ENCODE results near the gene TRPV2. TPM values are rescaled to one million over a fixed set of nuclear protein-coding genes. Genes with fewer than 3 reads are reported as not detected.

The TRPV2 gene
- total and polyA plus RNA-seq, 7 donors, result 3.7 to 14.0 (median 9.3) TPM

- peaks cover 0 to 5% (median 2%) of the 10 kb centered on the region in 4 donors for H3K4me1 ChIP-seq
- H3K27me3 ChIP-seq, result no peaks in the 10 kb centered on the region
- H3K27ac ChIP-seq, result no peak overlapping the region
- 72 to 92% methylated on average over 5 of the region's 5 CpGs for WGBS, 2 donors
- TF ChIP-seq EP300 (IDR thresholded peaks at IDR 0.05), result no peak
- no peak for TF ChIP-seq POLR2A (IDR thresholded peaks at IDR 0.05)
- no peak for TF ChIP-seq POLR2AphosphoS5 (IDR thresholded peaks at IDR 0.05)
- TF ChIP-seq, protein P1, sequence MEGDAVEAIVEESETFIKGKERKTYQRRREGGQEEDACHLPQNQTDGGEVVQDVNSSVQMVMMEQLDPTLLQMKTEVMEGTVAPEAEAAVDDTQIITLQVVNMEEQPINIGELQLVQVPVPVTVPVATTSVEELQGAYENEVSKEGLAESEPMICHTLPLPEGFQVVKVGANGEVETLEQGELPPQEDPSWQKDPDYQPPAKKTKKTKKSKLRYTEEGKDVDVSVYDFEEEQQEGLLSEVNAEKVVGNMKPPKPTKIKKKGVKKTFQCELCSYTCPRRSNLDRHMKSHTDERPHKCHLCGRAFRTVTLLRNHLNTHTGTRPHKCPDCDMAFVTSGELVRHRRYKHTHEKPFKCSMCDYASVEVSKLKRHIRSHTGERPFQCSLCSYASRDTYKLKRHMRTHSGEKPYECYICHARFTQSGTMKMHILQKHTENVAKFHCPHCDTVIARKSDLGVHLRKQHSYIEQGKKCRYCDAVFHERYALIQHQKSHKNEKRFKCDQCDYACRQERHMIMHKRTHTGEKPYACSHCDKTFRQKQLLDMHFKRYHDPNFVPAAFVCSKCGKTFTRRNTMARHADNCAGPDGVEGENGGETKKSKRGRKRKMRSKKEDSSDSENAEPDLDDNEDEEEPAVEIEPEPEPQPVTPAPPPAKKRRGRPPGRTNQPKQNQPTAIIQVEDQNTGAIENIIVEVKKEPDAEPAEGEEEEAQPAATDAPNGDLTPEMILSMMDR (IDR thresholded peaks at IDR 0.05), result no peak
- H3K4me3 ChIP-seq, result no peak overlapping the region
- no peaks in the 10 kb centered on the region for H3K9me3 ChIP-seq
- H3K36me3 ChIP-seq, result no peaks in the 10 kb centered on the region
- intact Hi-C loops (cut with DNase I), result no loop called here
- DNase-seq, result no peak
Observed at GRCh38 chr17:16433514-16433913, 18.1 kb downstream of the TRPV2 start.

- H3K27ac ChIP-seq, result no peak overlapping the region
- H3K4me1 ChIP-seq, result peaks cover 0 to 9% (median 6%) of the 10 kb centered on the region in 4 donors
- no peak for TF ChIP-seq POLR2AphosphoS5 (IDR thresholded peaks at IDR 0.05)
- TF ChIP-seq, protein P1 (IDR thresholded peaks at IDR 0.05), result no peak
- no peak for TF ChIP-seq POLR2A (IDR thresholded peaks at IDR 0.05)
- no peak for DNase-seq
- 75 to 78% methylated on average over 8 of the region's 8 CpGs for WGBS, 2 donors
- no peaks in the 10 kb centered on the region for H3K9me3 ChIP-seq
- no peaks in the 10 kb centered on the region for H3K36me3 ChIP-seq
- H3K27me3 ChIP-seq, result no peaks in the 10 kb centered on the region
- H3K4me3 ChIP-seq, result no peak overlapping the region
- intact Hi-C loops (cut with DNase I), result no loop called here
Observed at GRCh38 chr17:16434662-16435061, 19.3 kb downstream of the TRPV2 start.

- Histone ChIP-seq H3K27me3 (no peaks in the 10 kb centered on the region), H3K36me3 (peaks cover 0 to 5% (median 1%) of the 10 kb centered on the region in 4 donors), H3K4me1 (peaks cover 0 to 24% (median 20%) of the 10 kb centered on the region in 4 donors), H3K27ac (no peak overlapping the region), H3K4me3 (no peak overlapping the region), H3K9me3 (no peaks in the 10 kb centered on the region)
- WGBS, 2 donors, result 77 to 82% methylated on average over 14 of the region's 14 CpGs
- TF ChIP-seq POLR2A (IDR thresholded peaks at IDR 0.05), result no peak
- TF ChIP-seq POLR2AphosphoS5 (IDR thresholded peaks at IDR 0.05), result no peak
- TF ChIP-seq, protein P1 (IDR thresholded peaks at IDR 0.05), result no peak
- no peak for TF ChIP-seq EP300 (IDR thresholded peaks at IDR 0.05)
- intact Hi-C loops (cut with DNase I), result no loop called here
- no peak for DNase-seq
Observed at GRCh38 chr17:16435925-16436886, 20.8 kb downstream of the TRPV2 start.

GRCh38 chr17:16437083-16437482 lies 21.7 kb downstream of the TRPV2 start:
- Histone ChIP-seq H3K27me3 (no peaks in the 10 kb centered on the region), H3K4me1 (peaks cover 0 to 33% (median 29%) of the 10 kb centered on the region in 4 donors), H3K27ac (no peak overlapping the region), H3K9me3 (no peaks in the 10 kb centered on the region), H3K4me3 (no peak overlapping the region), H3K36me3 (peaks cover 7 to 14% (median 9%) of the 10 kb centered on the region in 4 donors)
- no peak for TF ChIP-seq POLR2A (IDR thresholded peaks at IDR 0.05)
- no peak for TF ChIP-seq POLR2AphosphoS5 (IDR thresholded peaks at IDR 0.05)
- TF ChIP-seq EP300 (IDR thresholded peaks at IDR 0.05), result no peak
- TF ChIP-seq, protein P1 (IDR thresholded peaks at IDR 0.05), result no peak
- no peak for DNase-seq
- 65 to 72% methylated on average over 2 of the region's 2 CpGs for WGBS, 2 donors
- intact Hi-C loops (cut with DNase I), result no loop called here
